NB4 (cell line): ENCODE measurements around the gene ZNF324.

Source experiments
- MYC ChIP-seq: IDR thresholded peaks from 2 replicates; pipeline ENCODE4 v1.6.1; 2011; ENCODE audit warnings: low read depth, low read length
- POLR2A ChIP-seq: IDR thresholded peaks from 2 replicates; pipeline ENCODE4 v1.6.1; 2011; ENCODE audit warnings: mild to moderate bottlenecking; ENCODE audit not compliant: insufficient read length; ENCODE audit errors: extremely low read depth
- TF ChIP-seq, protein P1 (sequence below): IDR thresholded peaks from one replicate; pipeline ENCODE4 v1.5.1; 2012; ENCODE audit warnings: low read depth, low read length
- TF ChIP-seq, protein P2 (sequence below): IDR thresholded peaks from 2 replicates; pipeline ENCODE4 v1.6.1; 2011; ENCODE audit warnings: low read depth, low read length

DNA sequence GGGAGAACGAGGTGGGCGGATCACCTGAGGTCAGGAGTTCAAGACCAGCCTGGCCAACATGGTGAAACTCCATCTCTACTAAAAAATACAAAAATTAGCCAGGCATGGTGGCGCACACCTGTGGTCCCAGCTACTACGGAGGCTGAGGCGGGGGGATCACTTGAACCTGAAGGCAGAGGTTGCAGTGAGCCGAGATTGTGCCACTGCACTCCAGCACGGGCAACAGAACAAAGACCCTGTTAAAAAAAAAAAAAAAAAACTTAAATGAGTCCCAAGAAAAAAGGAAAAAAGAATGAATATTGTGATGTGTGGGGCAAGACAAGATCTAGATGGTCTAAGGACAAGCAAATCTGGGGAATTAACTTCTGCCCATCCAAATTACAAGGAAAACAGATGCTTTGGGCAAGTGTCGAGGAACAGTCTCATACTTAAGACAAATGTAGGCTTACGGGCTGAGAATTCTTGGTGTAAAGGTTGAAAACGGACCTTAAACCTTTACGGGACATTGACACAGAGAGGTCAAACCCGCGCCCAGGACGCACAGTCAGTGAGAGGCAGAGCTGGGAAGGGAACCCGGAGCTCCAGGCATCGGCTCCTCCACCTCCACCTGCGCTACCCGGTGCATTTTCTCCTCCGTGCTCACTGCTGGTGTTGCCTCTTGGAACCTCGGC is 656 bp upstream of the ZNF324 start:
- TF ChIP-seq, protein P1, sequence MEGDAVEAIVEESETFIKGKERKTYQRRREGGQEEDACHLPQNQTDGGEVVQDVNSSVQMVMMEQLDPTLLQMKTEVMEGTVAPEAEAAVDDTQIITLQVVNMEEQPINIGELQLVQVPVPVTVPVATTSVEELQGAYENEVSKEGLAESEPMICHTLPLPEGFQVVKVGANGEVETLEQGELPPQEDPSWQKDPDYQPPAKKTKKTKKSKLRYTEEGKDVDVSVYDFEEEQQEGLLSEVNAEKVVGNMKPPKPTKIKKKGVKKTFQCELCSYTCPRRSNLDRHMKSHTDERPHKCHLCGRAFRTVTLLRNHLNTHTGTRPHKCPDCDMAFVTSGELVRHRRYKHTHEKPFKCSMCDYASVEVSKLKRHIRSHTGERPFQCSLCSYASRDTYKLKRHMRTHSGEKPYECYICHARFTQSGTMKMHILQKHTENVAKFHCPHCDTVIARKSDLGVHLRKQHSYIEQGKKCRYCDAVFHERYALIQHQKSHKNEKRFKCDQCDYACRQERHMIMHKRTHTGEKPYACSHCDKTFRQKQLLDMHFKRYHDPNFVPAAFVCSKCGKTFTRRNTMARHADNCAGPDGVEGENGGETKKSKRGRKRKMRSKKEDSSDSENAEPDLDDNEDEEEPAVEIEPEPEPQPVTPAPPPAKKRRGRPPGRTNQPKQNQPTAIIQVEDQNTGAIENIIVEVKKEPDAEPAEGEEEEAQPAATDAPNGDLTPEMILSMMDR = no peak
- TF ChIP-seq POLR2A = no peak
- TF ChIP-seq MYC = no peak
- TF ChIP-seq, protein P2, sequence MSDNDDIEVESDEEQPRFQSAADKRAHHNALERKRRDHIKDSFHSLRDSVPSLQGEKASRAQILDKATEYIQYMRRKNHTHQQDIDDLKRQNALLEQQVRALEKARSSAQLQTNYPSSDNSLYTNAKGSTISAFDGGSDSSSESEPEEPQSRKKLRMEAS = no peak
